Activated effector memory CD4-positive, alpha-beta T cell treated with Interleukin-2 at 50 U/mL for 16 hours (primary cell): ENCODE measurements around the gene DNAH3.
"Not testable (repeated sequence)": the region's sequence is repeated elsewhere in the genome, so short reads cannot be mapped to it uniquely, and the experiment has no call there.

Experiments
- DNase-seq: peaks from one replicate; pipeline ENCODE4 v3.0.0-alpha.2; 2020

DNAH3 gene

GRCh38 chr16:20938426-20938825, 212.2 kb downstream of the DNAH3 start:
- no peak for DNase-seq

- no peak for DNase-seq
These were observed 212.9 kb downstream of the DNAH3 start for GRCh38 chr16:20937736-20938135.

- DNase-seq = no peak
These were observed 217.1 kb downstream of the DNAH3 start for GRCh38 chr16:20933589-20933988.

GRCh38 chr16:20931066-20931600, 219.5 kb downstream of the DNAH3 start:
- DNase-seq = no peak

GRCh38 chr16:20930365-20930690, 220.3 kb downstream of the DNAH3 start:
- no peak for DNase-seq

GRCh38 chr16:20929676-20930364, 220.8 kb downstream of the DNAH3 start:
- not testable (repeated sequence) for DNase-seq

- no peak for DNase-seq
These were observed 221.8 kb downstream of the DNAH3 start for GRCh38 chr16:20928774-20929411.

GRCh38 chr16:20925751-20926150, 224.9 kb downstream of the DNAH3 start:
- no peak for DNase-seq

GRCh38 chr16:20923876-20924275, 226.8 kb downstream of the DNAH3 start:
- no peak for DNase-seq

GRCh38 chr16:20920799-20921198, 229.8 kb downstream of the DNAH3 start:
- DNase-seq = no peak

GRCh38 chr16:20920091-20920490, 230.6 kb downstream of the DNAH3 start:
- DNase-seq = no peak

- DNase-seq = no peak
These were observed 232.0 kb downstream of the DNAH3 start for GRCh38 chr16:20918486-20919239.

GRCh38 chr16:20916942-20917341, 233.7 kb downstream of the DNAH3 start:
- no peak for DNase-seq

- no peak for DNase-seq
These were observed 234.4 kb downstream of the DNAH3 start for GRCh38 chr16:20916289-20916688.

GRCh38 chr16:20911361-20911760, 239.3 kb downstream of the DNAH3 start:
- no peak for DNase-seq

- no peak for DNase-seq
These were observed 239.8 kb downstream of the DNAH3 start for GRCh38 chr16:20910781-20911321.

GRCh38 chr16:20906341-20907255, 244.0 kb downstream of the DNAH3 start:
- no peak for DNase-seq

- DNase-seq = no peak
These were observed 245.1 kb downstream of the DNAH3 start for GRCh38 chr16:20905576-20905975.

GRCh38 chr16:20904507-20905081, 246.1 kb downstream of the DNAH3 start:
- DNase-seq = no peak

- DNase-seq = no peak
These were observed 246.6 kb downstream of the DNAH3 start for GRCh38 chr16:20903899-20904506.

GRCh38 chr16:20903116-20903898, 247.3 kb downstream of the DNAH3 start:
- no peak for DNase-seq
